GM23338 (cell line): ENCODE results near the gene RNF166. TPM values are rescaled to one million over a fixed set of nuclear protein-coding genes. Genes with fewer than 3 reads are reported as not detected.

ENCODE experiments used
- ATAC-seq: fragments of 200-7000 bp; cut with Tn5 transposase; 3 replicates; pipeline ENCODE4 v1.9.1; 2020
- DNase-seq: peaks from one replicate; pipeline ENCODE4 v3.0.0-alpha.2; 2015; ENCODE audit warnings: low spot score
- H2AFZ ChIP-seq: fragments of 200-600 bp; sonication (generic); 2 replicates; pipeline ENCODE4 v1.8.0; 2016; ENCODE audit warnings: antibody characterized with exemption, mild to moderate bottlenecking, moderate library complexity
- H3F3A ChIP-seq: fragments of 200-600 bp; sonication (generic); replicated peaks from 2 replicates; pipeline ENCODE4 v1.8.0; 2017; ENCODE audit warnings: antibody characterized with exemption, mixed run types, low read depth
- H3K27ac ChIP-seq: fragments of 200-600 bp; sonication (generic); 2 replicates; pipeline ENCODE4 v1.6.1; 2016; ENCODE audit warnings: low read depth
- H3K27me3 ChIP-seq: fragments of 200-600 bp; sonication (generic); 2 replicates; pipeline ENCODE4 v1.8.0; 2016; ENCODE audit warnings: mild to moderate bottlenecking, mixed run types, moderate library complexity; ENCODE audit not compliant: insufficient read depth
- H3K36me3 ChIP-seq: fragments of 200-600 bp; sonication (generic); 2 replicates; pipeline ENCODE4 v1.8.0; 2016; ENCODE audit warnings: mild to moderate bottlenecking; ENCODE audit not compliant: insufficient read depth
- H3K4me1 ChIP-seq: fragments of 200-600 bp; sonication (generic); 2 replicates; pipeline ENCODE4 v1.8.0; 2016; ENCODE audit warnings: mild to moderate bottlenecking, moderate library complexity; ENCODE audit not compliant: insufficient read depth
- H3K4me2 ChIP-seq: fragments of 200-600 bp; sonication (generic); 2 replicates; pipeline ENCODE4 v1.7.1; 2017; ENCODE audit warnings: mixed run types
- H3K4me3 ChIP-seq: fragments of 200-600 bp; sonication (generic); 2 replicates; pipeline ENCODE4 v1.6.1; 2016; ENCODE audit warnings: mixed run types
- H3K79me2 ChIP-seq: fragments of 200-600 bp; sonication (generic); replicated peaks from 2 replicates; pipeline ENCODE4 v1.8.0; 2017; ENCODE audit warnings: mild to moderate bottlenecking; ENCODE audit not compliant: insufficient read depth
- H3K9me2 ChIP-seq: fragments of 200-600 bp; sonication (generic); 2 replicates; pipeline ENCODE4 v1.8.0; 2017; ENCODE audit not compliant: insufficient read depth
- H4K20me1 ChIP-seq: fragments of 200-600 bp; sonication (generic); replicated peaks from 2 replicates; pipeline ENCODE4 v1.8.0; 2017; ENCODE audit warnings: mild to moderate bottlenecking; ENCODE audit not compliant: insufficient read depth
- H3K27ac Mint-ChIP-seq: 2 replicates; pipeline ENCODE4 v1.8.0; 2020; ENCODE audit warnings: inconsistent platforms, mild to moderate bottlenecking, moderate library complexity, mixed read lengths
- H3K27me3 Mint-ChIP-seq: 3 replicates; pipeline ENCODE4 v1.8.0; 2022; ENCODE audit warnings: low read depth, mild to moderate bottlenecking, moderate library complexity, mixed read lengths, inconsistent platforms; ENCODE audit not compliant: insufficient read depth, poor library complexity
- H3K36me3 Mint-ChIP-seq: 3 replicates; pipeline ENCODE4 v1.8.0; 2021; ENCODE audit warnings: low read depth, mild to moderate bottlenecking, inconsistent platforms, moderate library complexity, mixed read lengths
- H3K4me1 Mint-ChIP-seq: 3 replicates; pipeline ENCODE4 v1.8.0; 2020; ENCODE audit warnings: mild to moderate bottlenecking, inconsistent platforms, mixed read lengths
- H3K4me3 Mint-ChIP-seq: 3 replicates; pipeline ENCODE4 v1.8.0; 2021; ENCODE audit warnings: moderate library complexity, mild to moderate bottlenecking, inconsistent platforms, mixed read lengths
- H3K9me3 Mint-ChIP-seq: 3 replicates; pipeline ENCODE4 v1.8.0; 2020; ENCODE audit warnings: moderate library complexity, mild to moderate bottlenecking, inconsistent platforms, mixed read lengths
- CREB1 ChIP-seq: fragments of 250-450 bp; sonication (Bioruptor Pico); IDR thresholded peaks from 2 replicates; pipeline ENCODE4 v1.5.0; 2020; ENCODE audit warnings: low read depth, mild to moderate bottlenecking, moderate library complexity
- CTCF ChIP-seq, 2 experiments: fragments of 200-600 bp in 1 of 2; sonication (generic) in 1 of 2; conservative IDR thresholded peaks; 2 replicates each; pipeline versions ENCODE4 v1.5.1 to v1.6.1; 2016 to 2017; ENCODE audit warnings: antibody characterized with exemption in 2 of 2, low read depth in 2 of 2, mild to moderate bottlenecking in 2 of 2, moderate library complexity in 1 of 2
- ETS1 ChIP-seq: IDR thresholded peaks from 2 replicates; pipeline ENCODE4 v1.6.1; 2016; ENCODE audit warnings: antibody characterized with exemption
- EZH2 ChIP-seq: fragments of 200-600 bp; sonication (generic); IDR thresholded peaks from one replicate; pipeline ENCODE4 v1.8.0; 2017; ENCODE audit warnings: antibody characterized with exemption, mild to moderate bottlenecking, low read depth; ENCODE audit not compliant: unreplicated experiment
- EZH2phosphoT487 ChIP-seq: fragments of 200-600 bp; sonication (generic); IDR thresholded peaks from one replicate; pipeline ENCODE4 v1.8.1; 2018; ENCODE audit warnings: antibody characterized with exemption; ENCODE audit not compliant: unreplicated experiment
- JUNB ChIP-seq: IDR thresholded peaks from one replicate; pipeline ENCODE4 v1.6.1; 2016; ENCODE audit warnings: antibody characterized with exemption; ENCODE audit not compliant: unreplicated experiment
- NANOG ChIP-seq: IDR thresholded peaks from 2 replicates; pipeline ENCODE4 v1.6.1; 2016; ENCODE audit warnings: antibody characterized with exemption, borderline replicate concordance
- POLR2AphosphoS5 ChIP-seq: IDR thresholded peaks from 2 replicates; pipeline ENCODE4 v1.6.1; 2016; ENCODE audit warnings: antibody characterized with exemption, low read depth
- STAT1 ChIP-seq: IDR thresholded peaks from one replicate; pipeline ENCODE4 v1.6.1; 2016; ENCODE audit warnings: antibody characterized with exemption; ENCODE audit not compliant: unreplicated experiment
- ZNF114 ChIP-seq: fragments of 250-450 bp; sonication (Bioruptor Pico); IDR thresholded peaks from 2 replicates; pipeline ENCODE4 v1.5.0; 2020; ENCODE audit warnings: mild to moderate bottlenecking, moderate library complexity
- ZNF331 ChIP-seq: fragments of 250-450 bp; sonication (Bioruptor Pico); IDR thresholded peaks from 2 replicates; pipeline ENCODE4 v1.5.0; 2020; ENCODE audit warnings: low read depth, mild to moderate bottlenecking, moderate library complexity
- polyA plus RNA-seq: library from polyadenylated mRNA; unstranded; fragments of >200 nt; fragmentation: Nextera tagmentation; extraction: Ambion mirVana; gene quantifications from 2 replicates; pipeline ENCODE4 v1.2.1, GENCODE V29; 2016
- total RNA-seq: library from RNA; depleted of rRNA; stranded (reverse); fragments of >200 nt; shearing (Covaris generic); gene quantifications from 2 replicates; pipeline ENCODE4 v1.2.3, GENCODE V29; 2014
- TF ChIP-seq, protein P1 (sequence below): IDR thresholded peaks from one replicate; pipeline ENCODE4 v1.6.1; 2018; ENCODE audit warnings: antibody characterized with exemption; ENCODE audit not compliant: unreplicated experiment
- TF ChIP-seq, protein P2 (sequence below): fragments of 250-450 bp; sonication (Bioruptor Pico); IDR thresholded peaks from 2 replicates; pipeline ENCODE4 v1.5.0; 2020; ENCODE audit warnings: mild to moderate bottlenecking, moderate library complexity

The RNF166 gene
- total and polyA plus RNA-seq, 2 experiments from 2014 or later, result 24.9 to 43.4 TPM

GRCh38 chr16:88652762-88653063 is 53.5 kb downstream of the RNF166 start:
- peaks cover 8% of the 10 kb centered on the region; the same call in 2 of the 3 replicates for H3K4me1 Mint-ChIP-seq
- Histone ChIP-seq H3K27me3 (no peaks in the 10 kb centered on the region), H2AFZ (no peak overlapping the region), H4K20me1 (peaks cover 12% of the 10 kb centered on the region; the same call in 1 of the 2 replicates), H3K9me2 (no peaks in the 10 kb centered on the region), H3K4me1 (peaks cover 11% of the 10 kb centered on the region; the same call in 1 of the 2 replicates), H3K79me2 (peaks cover 14% of the 10 kb centered on the region; the same call in 1 of the 2 replicates), H3K4me2 (no peak overlapping the region), H3K27ac (no peak overlapping the region), H3K4me3 (no peak overlapping the region), H3F3A (0 out of 2 replicates have a peak, but pooled peaks cover 4% of the 10 kb centered on the region), H3K36me3 (peaks cover 2% of the 10 kb centered on the region)
- no peak overlapping the region for H3K4me3 Mint-ChIP-seq
- no peak for ATAC-seq
- H3K9me3 Mint-ChIP-seq, result no peaks in the 10 kb centered on the region
- H3K27ac Mint-ChIP-seq, result no peak overlapping the region
- DNase-seq, result no peak
- H3K36me3 Mint-ChIP-seq, result peaks cover 19% of the 10 kb centered on the region
- peaks cover 4% of the 10 kb centered on the region for H3K27me3 Mint-ChIP-seq
- TF ChIP-seq POLR2AphosphoS5 (no peak), ZNF114 (CRISPR knock-in tag) (no peak), ETS1 (no peak), CREB1 (no peak), NANOG (no peak), ZNF331 (CRISPR knock-in tag) (no peak), CTCF (conservative IDR thresholded peaks at IDR 0.05; ENCODE audit: low read depth in 2 of 2) (no peak), STAT1 (no peak), EZH2 (no peak), EZH2phosphoT487 (no peak), JUNB (no peak)
- TF ChIP-seq, protein P1, sequence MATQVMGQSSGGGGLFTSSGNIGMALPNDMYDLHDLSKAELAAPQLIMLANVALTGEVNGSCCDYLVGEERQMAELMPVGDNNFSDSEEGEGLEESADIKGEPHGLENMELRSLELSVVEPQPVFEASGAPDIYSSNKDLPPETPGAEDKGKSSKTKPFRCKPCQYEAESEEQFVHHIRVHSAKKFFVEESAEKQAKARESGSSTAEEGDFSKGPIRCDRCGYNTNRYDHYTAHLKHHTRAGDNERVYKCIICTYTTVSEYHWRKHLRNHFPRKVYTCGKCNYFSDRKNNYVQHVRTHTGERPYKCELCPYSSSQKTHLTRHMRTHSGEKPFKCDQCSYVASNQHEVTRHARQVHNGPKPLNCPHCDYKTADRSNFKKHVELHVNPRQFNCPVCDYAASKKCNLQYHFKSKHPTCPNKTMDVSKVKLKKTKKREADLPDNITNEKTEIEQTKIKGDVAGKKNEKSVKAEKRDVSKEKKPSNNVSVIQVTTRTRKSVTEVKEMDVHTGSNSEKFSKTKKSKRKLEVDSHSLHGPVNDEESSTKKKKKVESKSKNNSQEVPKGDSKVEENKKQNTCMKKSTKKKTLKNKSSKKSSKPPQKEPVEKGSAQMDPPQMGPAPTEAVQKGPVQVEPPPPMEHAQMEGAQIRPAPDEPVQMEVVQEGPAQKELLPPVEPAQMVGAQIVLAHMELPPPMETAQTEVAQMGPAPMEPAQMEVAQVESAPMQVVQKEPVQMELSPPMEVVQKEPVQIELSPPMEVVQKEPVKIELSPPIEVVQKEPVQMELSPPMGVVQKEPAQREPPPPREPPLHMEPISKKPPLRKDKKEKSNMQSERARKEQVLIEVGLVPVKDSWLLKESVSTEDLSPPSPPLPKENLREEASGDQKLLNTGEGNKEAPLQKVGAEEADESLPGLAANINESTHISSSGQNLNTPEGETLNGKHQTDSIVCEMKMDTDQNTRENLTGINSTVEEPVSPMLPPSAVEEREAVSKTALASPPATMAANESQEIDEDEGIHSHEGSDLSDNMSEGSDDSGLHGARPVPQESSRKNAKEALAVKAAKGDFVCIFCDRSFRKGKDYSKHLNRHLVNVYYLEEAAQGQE, result no peak
- TF ChIP-seq, protein P2, sequence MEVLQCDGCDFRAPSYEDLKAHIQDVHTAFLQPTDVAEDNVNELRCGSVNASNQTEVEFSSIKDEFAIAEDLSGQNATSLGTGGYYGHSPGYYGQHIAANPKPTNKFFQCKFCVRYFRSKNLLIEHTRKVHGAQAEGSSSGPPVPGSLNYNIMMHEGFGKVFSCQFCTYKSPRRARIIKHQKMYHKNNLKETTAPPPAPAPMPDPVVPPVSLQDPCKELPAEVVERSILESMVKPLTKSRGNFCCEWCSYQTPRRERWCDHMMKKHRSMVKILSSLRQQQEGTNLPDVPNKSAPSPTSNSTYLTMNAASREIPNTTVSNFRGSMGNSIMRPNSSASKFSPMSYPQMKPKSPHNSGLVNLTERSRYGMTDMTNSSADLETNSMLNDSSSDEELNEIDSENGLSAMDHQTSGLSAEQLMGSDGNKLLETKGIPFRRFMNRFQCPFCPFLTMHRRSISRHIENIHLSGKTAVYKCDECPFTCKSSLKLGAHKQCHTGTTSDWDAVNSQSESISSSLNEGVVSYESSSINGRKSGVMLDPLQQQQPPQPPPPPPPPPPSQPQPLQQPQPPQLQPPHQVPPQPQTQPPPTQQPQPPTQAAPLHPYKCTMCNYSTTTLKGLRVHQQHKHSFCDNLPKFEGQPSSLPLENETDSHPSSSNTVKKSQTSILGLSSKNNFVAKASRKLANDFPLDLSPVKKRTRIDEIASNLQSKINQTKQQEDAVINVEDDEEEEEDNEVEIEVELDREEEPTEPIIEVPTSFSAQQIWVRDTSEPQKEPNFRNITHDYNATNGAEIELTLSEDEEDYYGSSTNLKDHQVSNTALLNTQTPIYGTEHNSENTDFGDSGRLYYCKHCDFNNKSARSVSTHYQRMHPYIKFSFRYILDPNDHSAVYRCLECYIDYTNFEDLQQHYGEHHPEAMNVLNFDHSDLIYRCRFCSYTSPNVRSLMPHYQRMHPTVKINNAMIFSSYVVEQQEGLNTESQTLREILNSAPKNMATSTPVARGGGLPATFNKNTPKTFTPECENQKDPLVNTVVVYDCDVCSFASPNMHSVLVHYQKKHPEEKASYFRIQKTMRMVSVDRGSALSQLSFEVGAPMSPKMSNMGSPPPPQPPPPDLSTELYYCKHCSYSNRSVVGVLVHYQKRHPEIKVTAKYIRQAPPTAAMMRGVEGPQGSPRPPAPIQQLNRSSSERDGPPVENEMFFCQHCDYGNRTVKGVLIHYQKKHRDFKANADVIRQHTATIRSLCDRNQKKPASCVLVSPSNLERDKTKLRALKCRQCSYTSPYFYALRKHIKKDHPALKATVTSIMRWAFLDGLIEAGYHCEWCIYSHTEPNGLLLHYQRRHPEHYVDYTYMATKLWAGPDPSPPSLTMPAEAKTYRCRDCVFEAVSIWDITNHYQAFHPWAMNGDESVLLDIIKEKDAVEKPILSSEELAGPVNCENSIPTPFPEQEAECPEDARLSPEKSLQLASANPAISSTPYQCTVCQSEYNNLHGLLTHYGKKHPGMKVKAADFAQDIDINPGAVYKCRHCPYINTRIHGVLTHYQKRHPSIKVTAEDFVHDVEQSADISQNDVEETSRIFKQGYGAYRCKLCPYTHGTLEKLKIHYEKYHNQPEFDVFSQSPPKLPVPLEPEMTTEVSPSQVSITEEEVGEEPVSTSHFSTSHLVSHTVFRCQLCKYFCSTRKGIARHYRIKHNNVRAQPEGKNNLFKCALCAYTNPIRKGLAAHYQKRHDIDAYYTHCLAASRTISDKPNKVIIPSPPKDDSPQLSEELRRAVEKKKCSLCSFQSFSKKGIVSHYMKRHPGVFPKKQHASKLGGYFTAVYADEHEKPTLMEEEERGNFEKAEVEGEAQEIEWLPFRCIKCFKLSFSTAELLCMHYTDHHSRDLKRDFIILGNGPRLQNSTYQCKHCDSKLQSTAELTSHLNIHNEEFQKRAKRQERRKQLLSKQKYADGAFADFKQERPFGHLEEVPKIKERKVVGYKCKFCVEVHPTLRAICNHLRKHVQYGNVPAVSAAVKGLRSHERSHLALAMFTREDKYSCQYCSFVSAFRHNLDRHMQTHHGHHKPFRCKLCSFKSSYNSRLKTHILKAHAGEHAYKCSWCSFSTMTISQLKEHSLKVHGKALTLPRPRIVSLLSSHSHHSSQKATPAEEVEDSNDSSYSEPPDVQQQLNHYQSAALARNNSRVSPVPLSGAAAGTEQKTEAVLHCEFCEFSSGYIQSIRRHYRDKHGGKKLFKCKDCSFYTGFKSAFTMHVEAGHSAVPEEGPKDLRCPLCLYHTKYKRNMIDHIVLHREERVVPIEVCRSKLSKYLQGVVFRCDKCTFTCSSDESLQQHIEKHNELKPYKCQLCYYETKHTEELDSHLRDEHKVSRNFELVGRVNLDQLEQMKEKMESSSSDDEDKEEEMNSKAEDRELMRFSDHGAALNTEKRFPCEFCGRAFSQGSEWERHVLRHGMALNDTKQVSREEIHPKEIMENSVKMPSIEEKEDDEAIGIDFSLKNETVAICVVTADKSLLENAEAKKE, result no peak
